ENCODE measurements around the gene NXN.

The NXN gene

GRCh38 chr17:897970-898619 is 81.5 kb downstream of the NXN start:
- Mint-ChIP-seq H3K27me3 (peaks cover 44 to 52% of the 10 kb centered on the region in 2 donors), H3K9me3 (no peaks in the 10 kb centered on the region)

GRCh38 chr17:896953-897661 is 82.5 kb downstream of the NXN start:
- Mint-ChIP-seq H3K9me3 (no peaks in the 10 kb centered on the region), H3K4me3 (no peak overlapping the region), H3K4me1 (no peaks in the 10 kb centered on the region), H3K36me3 (no peaks in the 10 kb centered on the region), H3K27me3 (peaks cover 34 to 42% of the 10 kb centered on the region in 2 donors), H3K27ac (no peak overlapping the region)
- no peak for ATAC-seq (replicated peaks)
- no peak for DNase-seq

More at GRCh38 chr17:897970-898619, 81.5 kb downstream of the NXN start:
- DNase-seq (no peak), ATAC-seq (replicated peaks) (no peak)
- Mint-ChIP-seq H3K4me1 (no peaks in the 10 kb centered on the region), H3K4me3 (no peak overlapping the region), H3K36me3 (no peaks in the 10 kb centered on the region), H3K27ac (no peak overlapping the region)

GRCh38 chr17:896454-896853 is 83.1 kb downstream of the NXN start:
- H3K27me3 Mint-ChIP-seq = peaks cover 30 to 35% of the 10 kb centered on the region in 2 donors
- no peak for ATAC-seq (replicated peaks)

GRCh38 chr17:892958-893357 is 86.6 kb downstream of the NXN start:
- H3K9me3 Mint-ChIP-seq = no peaks in the 10 kb centered on the region
- H3K36me3 Mint-ChIP-seq = no peaks in the 10 kb centered on the region
- H3K4me3 Mint-ChIP-seq = no peak overlapping the region
- no peak for DNase-seq
- no peak for ATAC-seq (replicated peaks)
- H3K27ac Mint-ChIP-seq = no peak overlapping the region
- peaks cover 19 to 43% of the 10 kb centered on the region in 2 donors for H3K27me3 Mint-ChIP-seq
- no peaks in the 10 kb centered on the region for H3K4me1 Mint-ChIP-seq

More at GRCh38 chr17:896454-896853, 83.1 kb downstream of the NXN start:
- Mint-ChIP-seq H3K4me1 (no peaks in the 10 kb centered on the region), H3K4me3 (no peak overlapping the region), H3K27ac (no peak overlapping the region), H3K36me3 (no peaks in the 10 kb centered on the region), H3K9me3 (no peaks in the 10 kb centered on the region)
- DNase-seq = no peak

GRCh38 chr17:888998-889441 is 90.6 kb downstream of the NXN start:
- Mint-ChIP-seq H3K36me3 (no peaks in the 10 kb centered on the region), H3K27ac (no peak overlapping the region), H3K4me1 (no peaks in the 10 kb centered on the region), H3K4me3 (no peak overlapping the region), H3K9me3 (no peaks in the 10 kb centered on the region), H3K27me3 (peaks cover 4 to 29% of the 10 kb centered on the region in 2 donors)
- ATAC-seq (replicated peaks) (no peak), DNase-seq (no peak)

- ATAC-seq (replicated peaks) = no peak
- no peaks in the 10 kb centered on the region for H3K4me1 Mint-ChIP-seq
- DNase-seq = no peak
- H3K27me3 Mint-ChIP-seq = peaks cover 4 to 30% of the 10 kb centered on the region in 2 donors
- H3K36me3 Mint-ChIP-seq = no peaks in the 10 kb centered on the region
- no peak overlapping the region for H3K4me3 Mint-ChIP-seq
- no peaks in the 10 kb centered on the region for H3K9me3 Mint-ChIP-seq
- H3K27ac Mint-ChIP-seq = no peak overlapping the region
These were observed 91.9 kb downstream of the NXN start for GRCh38 chr17:887551-888209.

GRCh38 chr17:885971-886571 is 93.5 kb downstream of the NXN start:
- H3K4me1 Mint-ChIP-seq = no peaks in the 10 kb centered on the region
- H3K36me3 Mint-ChIP-seq = no peaks in the 10 kb centered on the region
- H3K4me3 Mint-ChIP-seq = no peak overlapping the region
- no peaks in the 10 kb centered on the region for H3K9me3 Mint-ChIP-seq
- ATAC-seq (replicated peaks) (no peak), DNase-seq (no peak)
- no peak overlapping the region for H3K27ac Mint-ChIP-seq
- peaks cover 8 to 36% of the 10 kb centered on the region in 2 donors for H3K27me3 Mint-ChIP-seq

- no peak overlapping the region for H3K4me3 Mint-ChIP-seq
- peaks cover 0 to 6% of the 10 kb centered on the region in 2 donors for H3K4me1 Mint-ChIP-seq
These were observed 96.0 kb downstream of the NXN start for GRCh38 chr17:883586-883962.

GRCh38 chr17:882827-883585 is 96.6 kb downstream of the NXN start:
- Mint-ChIP-seq H3K36me3 (no peaks in the 10 kb centered on the region), H3K27ac (no peak overlapping the region), H3K4me3 (no peak overlapping the region), H3K9me3 (no peaks in the 10 kb centered on the region), H3K4me1 (peaks cover 0 to 6% of the 10 kb centered on the region in 2 donors), H3K27me3 (peaks cover 13 to 20% of the 10 kb centered on the region in 2 donors)
- ATAC-seq (replicated peaks) (no peak), DNase-seq (no peak)

More at GRCh38 chr17:883586-883962, 96.0 kb downstream of the NXN start:
- DNase-seq = no peak
- no peaks in the 10 kb centered on the region for H3K36me3 Mint-ChIP-seq
- ATAC-seq (replicated peaks) = no peak
- H3K27ac Mint-ChIP-seq = no peak overlapping the region
- H3K27me3 Mint-ChIP-seq = peaks cover 11 to 19% of the 10 kb centered on the region in 2 donors
- H3K9me3 Mint-ChIP-seq = no peaks in the 10 kb centered on the region

GRCh38 chr17:881778-882177 is 97.8 kb downstream of the NXN start:
- peaks cover 21 to 25% of the 10 kb centered on the region in 2 donors for H3K27me3 Mint-ChIP-seq
- peaks cover 0 to 6% of the 10 kb centered on the region in 2 donors for H3K4me1 Mint-ChIP-seq
- no peak overlapping the region for H3K4me3 Mint-ChIP-seq
- no peaks in the 10 kb centered on the region for H3K9me3 Mint-ChIP-seq
- DNase-seq (no peak), ATAC-seq (replicated peaks) (no peak)
- no peaks in the 10 kb centered on the region for H3K36me3 Mint-ChIP-seq
- no peak overlapping the region for H3K27ac Mint-ChIP-seq

GRCh38 chr17:880443-881269 is 98.9 kb downstream of the NXN start:
- ATAC-seq (replicated peaks) (no peak), DNase-seq (no peak)
- Mint-ChIP-seq H3K36me3 (no peaks in the 10 kb centered on the region), H3K9me3 (no peaks in the 10 kb centered on the region), H3K4me3 (no peak overlapping the region), H3K4me1 (peaks cover 2 to 11% of the 10 kb centered on the region in 2 donors), H3K27me3 (peaks cover 27 to 30% of the 10 kb centered on the region in 2 donors), H3K27ac (no peak overlapping the region)

- no peaks in the 10 kb centered on the region for H3K36me3 Mint-ChIP-seq
- peaks cover 2 to 11% of the 10 kb centered on the region in 2 donors for H3K4me1 Mint-ChIP-seq
- peaks cover 33 to 36% of the 10 kb centered on the region in 2 donors for H3K27me3 Mint-ChIP-seq
- no peaks in the 10 kb centered on the region for H3K9me3 Mint-ChIP-seq
- DNase-seq (peak; percentile 53), ATAC-seq (replicated peaks) (peak; percentile 76 to 78)
- H3K4me3 Mint-ChIP-seq = no peak overlapping the region
- no peak overlapping the region for H3K27ac Mint-ChIP-seq
These were observed 99.8 kb downstream of the NXN start for GRCh38 chr17:879546-880442.
